ENCODE results near the gene CCDC78. TPM values are rescaled to one million over a fixed set of nuclear protein-coding genes. Genes with fewer than 3 reads are reported as not detected.

CCDC78 gene
- total and polyA plus RNA-seq, 2 experiments from 2014 or later = 10.5 to 12.6 TPM

- H3K36me3 Mint-ChIP-seq (ENCODE audit: low read depth) = no peaks in the 10 kb centered on the region
- Histone ChIP-seq H2AFZ (peak overlapping the region; percentile 88; the same call in 1 of the 2 replicates), H3K4me2 (peak overlapping the region; percentile 94), H3K4me3 (peak overlapping the region; percentile 67), H3K27ac (ENCODE audit: low read depth) (no peak overlapping the region), H3K27me3 (ENCODE audit: insufficient read depth) (peaks cover 76% of the 10 kb centered on the region), H3K79me2 (replicated peaks; ENCODE audit: insufficient read depth) (no peaks in the 10 kb centered on the region), H4K20me1 (replicated peaks; ENCODE audit: insufficient read depth) (no peaks in the 10 kb centered on the region; the same call in 1 of the 2 replicates), H3K9me2 (ENCODE audit: insufficient read depth) (no peaks in the 10 kb centered on the region), H3K4me1 (ENCODE audit: insufficient read depth) (no peaks in the 10 kb centered on the region), H3K36me3 (ENCODE audit: insufficient read depth) (no peaks in the 10 kb centered on the region), H3F3A (replicated peaks; ENCODE audit: low read depth) (0 out of 2 replicates have a peak, but pooled peaks cover 6% of the 10 kb centered on the region)
- peak; percentile 76 for DNase-seq (ENCODE audit: low spot score)
- no peaks in the 10 kb centered on the region; the same call in 2 of the 3 replicates for H3K4me1 Mint-ChIP-seq
- TF ChIP-seq ZNF331 (CRISPR knock-in tag; IDR thresholded peaks at IDR 0.05; ENCODE audit: low read depth) (no peak), EZH2 (IDR thresholded peaks at IDR 0.05; ENCODE audit: low read depth, unreplicated experiment) (peak; percentile 42)
- peak overlapping the region; percentile 74 for H3K4me3 Mint-ChIP-seq
- peak; percentile 30 for ATAC-seq
- H3K9me3 Mint-ChIP-seq = no peaks in the 10 kb centered on the region
- H3K27ac Mint-ChIP-seq = no peak overlapping the region
- H3K27me3 Mint-ChIP-seq (ENCODE audit: insufficient read depth, low read depth, poor library complexity) = peaks cover 68% of the 10 kb centered on the region
Observed at GRCh38 chr16:706189-707061, 19.8 kb downstream of the CCDC78 start.

GRCh38 chr16:705431-706188, 20.6 kb downstream of the CCDC78 start, which contains the start of gene FBXL16:
FBXL16 (minus strand) TSS chr16:705801; CDS start chr16:697405, 8,396 bp downstream.
- DNase-seq (ENCODE audit: low spot score) (peak; percentile 70), ATAC-seq (peak; percentile 15)
- Histone ChIP-seq H3K4me1 (ENCODE audit: insufficient read depth) (no peaks in the 10 kb centered on the region), H3K27me3 (ENCODE audit: insufficient read depth) (peaks cover 84% of the 10 kb centered on the region), H3K79me2 (replicated peaks; ENCODE audit: insufficient read depth) (no peaks in the 10 kb centered on the region), H3K36me3 (ENCODE audit: insufficient read depth) (no peaks in the 10 kb centered on the region), H3K4me2 (peak within 1 kb of the TSS; percentile 94), H4K20me1 (replicated peaks; ENCODE audit: insufficient read depth) (no peaks in the 10 kb centered on the region; the same call in 1 of the 2 replicates), H3K4me3 (peak within 1 kb of the TSS; percentile 67), H3F3A (replicated peaks; ENCODE audit: low read depth) (0 out of 2 replicates have a peak, but pooled peaks cover 6% of the 10 kb centered on the region), H3K9me2 (ENCODE audit: insufficient read depth) (no peaks in the 10 kb centered on the region), H3K27ac (ENCODE audit: low read depth) (no peak within 1 kb of the TSS), H2AFZ (peak within 1 kb of the TSS; percentile 88; the same call in 1 of the 2 replicates)
- Mint-ChIP-seq H3K36me3 (ENCODE audit: low read depth) (no peaks in the 10 kb centered on the region), H3K4me3 (peak within 1 kb of the TSS; percentile 74), H3K4me1 (no peaks in the 10 kb centered on the region; the same call in 2 of the 3 replicates), H3K27ac (no peak within 1 kb of the TSS), H3K9me3 (no peaks in the 10 kb centered on the region; the same call in 2 of the 3 replicates), H3K27me3 (ENCODE audit: insufficient read depth, low read depth, poor library complexity) (peaks cover 74% of the 10 kb centered on the region)
- TF ChIP-seq ZNF462 (CRISPR knock-in tag; IDR thresholded peaks at IDR 0.05) (no peak), STAT1 (IDR thresholded peaks at IDR 0.05; ENCODE audit: unreplicated experiment) (no peak), REST (IDR thresholded peaks at IDR 0.05; ENCODE audit: unreplicated experiment) (no peak), POLR2AphosphoS5 (IDR thresholded peaks at IDR 0.05; ENCODE audit: low read depth) (no peak)

All from GM23338 (cell line).